ENCODE measurements around the gene PHF21A. TPM values are rescaled to one million over a fixed set of nuclear protein-coding genes. Genes with fewer than 3 reads are reported as not detected.

Gene PHF21A
- polyA plus RNA-seq (ENCODE audit: insufficient read length): 70.0 TPM
- long read RNA-seq, donor 1, full-length matches to known transcripts: 1 of 1 reads
- long read RNA-seq, donor 1, partial matches to known transcripts: 0 of 1 reads
- long read RNA-seq, donor 1, other reads (novel, unspliced or antisense): 0 of 1 reads
- long read RNA-seq, donor 2, partial matches to known transcripts: 0 of 1 reads
- long read RNA-seq, donor 2, other reads (novel, unspliced or antisense): 0 of 1 reads
- long read RNA-seq, donor 3: 0 reads
- long read RNA-seq, donor 4: 0 reads
- long read RNA-seq, donor 5: 0 reads
- long read RNA-seq, donor 6, partial matches to known transcripts: 0 of 1 reads
- long read RNA-seq, donor 6, other reads (novel, unspliced or antisense): 0 of 1 reads
- long read RNA-seq, donor 7, partial matches to known transcripts: 0 of 2 reads
- long read RNA-seq, donor 7, other reads (novel, unspliced or antisense): 0 of 2 reads
- long read RNA-seq, donor 8, partial matches to known transcripts: 0 of 1 reads
- long read RNA-seq, donor 8, other reads (novel, unspliced or antisense): 0 of 1 reads

DNA sequence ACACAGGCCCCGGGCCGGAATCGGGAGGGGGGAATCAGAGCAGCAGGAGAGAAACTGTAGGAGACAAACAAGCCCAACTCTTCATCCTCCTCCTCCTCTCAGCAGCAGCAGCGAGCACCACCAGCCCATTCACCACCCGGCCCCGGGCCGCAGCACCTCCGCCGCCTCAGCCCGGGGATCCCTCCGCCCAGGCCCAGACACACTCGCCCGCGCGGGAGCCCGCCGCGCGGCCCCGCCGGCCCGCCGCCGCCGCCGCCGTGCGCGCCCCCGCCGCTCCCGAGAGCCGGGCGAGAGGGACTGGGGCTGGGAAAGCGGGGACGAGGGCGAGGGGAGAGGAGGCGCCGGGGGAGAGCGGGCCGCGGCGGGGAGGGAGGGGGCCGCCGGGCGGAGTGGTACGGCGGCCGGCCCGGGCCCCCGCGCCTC is at the start of gene PHF21A:
PHF21A (minus strand) TSS at position 154 of the 423 bp plus-strand sequence. CDS start 37,235 bp downstream, outside the sequence.
- peak; percentile 86 for DNase-seq

DNA sequence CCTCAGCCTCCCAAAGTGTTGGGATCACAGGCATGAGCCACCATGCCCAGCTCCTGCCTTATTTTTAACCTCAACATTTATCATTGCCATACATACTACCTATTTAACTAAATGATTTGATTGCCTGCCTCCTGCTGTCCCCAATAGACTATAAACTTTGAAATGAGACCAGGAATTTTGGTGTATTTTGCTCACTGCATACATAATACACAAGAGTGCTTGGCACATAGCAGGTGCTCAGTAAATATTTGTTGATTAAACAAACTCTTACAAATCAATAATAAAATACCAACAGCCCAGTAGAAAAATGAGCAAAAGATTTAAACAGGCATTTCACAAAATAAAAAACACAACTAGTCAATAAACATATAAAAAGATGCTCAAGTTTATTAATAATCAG is 49.5 kb upstream of the PHF21A start:
- no peak for DNase-seq

DNA sequence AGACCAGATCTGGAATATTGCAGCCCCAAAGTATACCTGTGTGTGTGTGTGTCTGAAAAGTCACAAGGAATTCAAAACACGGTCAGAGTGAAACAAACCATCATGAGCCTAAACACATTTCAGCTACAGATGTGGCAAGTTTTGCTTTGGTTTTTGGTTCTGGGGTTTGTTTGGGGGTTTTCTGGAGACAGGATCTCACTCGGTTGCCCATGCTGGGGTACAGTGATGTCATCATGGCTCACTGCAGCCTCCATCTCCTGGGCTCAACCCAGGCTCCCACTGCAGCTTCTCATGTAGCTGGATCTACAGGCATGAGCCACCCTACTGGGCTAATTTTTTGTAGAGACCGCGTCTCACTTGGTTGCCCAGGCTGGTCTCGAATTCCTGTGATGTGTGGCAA is 41.4 kb upstream of the PHF21A start:
- DNase-seq: no peak

DNA sequence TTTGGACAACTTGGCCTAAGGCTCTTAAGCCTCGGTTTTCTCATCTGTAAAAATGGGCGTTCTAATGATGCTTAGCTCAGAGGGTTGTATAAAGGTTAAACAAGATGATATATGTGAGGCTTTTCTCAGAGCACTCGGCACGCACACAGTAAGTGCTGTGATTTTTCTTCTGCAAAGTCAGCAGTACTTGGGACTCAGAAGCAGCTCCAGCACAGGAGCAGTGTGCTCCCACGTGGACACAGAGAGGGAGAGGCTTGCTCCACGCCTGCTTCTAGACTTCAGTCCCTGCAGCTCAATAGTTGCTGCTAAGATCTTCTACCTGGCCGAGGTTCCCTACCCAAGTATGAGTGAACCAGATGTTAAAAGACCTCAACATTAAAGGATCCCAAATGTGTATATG is 39.9 kb upstream of the PHF21A start:
- DNase-seq: no peak

DNA sequence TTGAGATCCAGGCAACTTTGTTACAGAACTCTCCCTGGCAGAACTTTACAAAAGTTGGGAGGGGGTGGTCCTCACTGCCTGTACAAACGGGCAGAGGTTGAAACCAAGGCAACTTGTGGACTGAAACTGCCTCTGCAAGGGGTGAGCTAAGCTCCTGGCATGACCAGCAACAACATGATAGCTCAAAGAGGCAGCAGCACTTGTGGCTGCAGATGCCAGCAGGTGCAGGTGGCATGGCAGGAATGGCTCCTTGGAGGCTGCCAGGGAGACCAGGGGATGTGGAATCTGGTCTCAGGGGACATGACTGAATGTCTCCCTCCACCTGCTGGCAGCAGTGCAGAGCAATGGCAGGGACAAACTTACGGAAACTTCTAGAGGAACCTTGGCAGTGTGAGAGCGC is 38.8 kb upstream of the PHF21A start:
- DNase-seq: no peak

DNA sequence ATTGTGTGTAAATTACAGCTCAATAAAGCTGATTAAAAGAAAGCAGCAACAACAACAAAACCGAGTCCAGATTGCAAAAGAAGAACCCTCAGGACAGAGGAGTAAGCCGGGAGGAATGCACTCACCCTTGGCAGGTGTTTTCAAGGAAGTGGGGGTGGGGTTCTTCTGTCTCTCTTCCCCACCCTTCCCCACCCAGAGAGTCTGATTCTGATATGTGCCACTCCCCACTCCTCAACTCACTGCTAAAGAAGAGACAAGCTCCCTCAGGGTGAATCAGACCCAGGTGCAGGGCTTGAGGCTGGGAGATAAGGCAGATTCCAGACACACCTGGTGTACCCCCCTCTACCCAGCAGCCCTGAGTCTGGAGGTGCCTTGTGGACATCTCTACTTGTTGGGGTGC is 38.4 kb upstream of the PHF21A start:
- DNase-seq: no peak

DNA sequence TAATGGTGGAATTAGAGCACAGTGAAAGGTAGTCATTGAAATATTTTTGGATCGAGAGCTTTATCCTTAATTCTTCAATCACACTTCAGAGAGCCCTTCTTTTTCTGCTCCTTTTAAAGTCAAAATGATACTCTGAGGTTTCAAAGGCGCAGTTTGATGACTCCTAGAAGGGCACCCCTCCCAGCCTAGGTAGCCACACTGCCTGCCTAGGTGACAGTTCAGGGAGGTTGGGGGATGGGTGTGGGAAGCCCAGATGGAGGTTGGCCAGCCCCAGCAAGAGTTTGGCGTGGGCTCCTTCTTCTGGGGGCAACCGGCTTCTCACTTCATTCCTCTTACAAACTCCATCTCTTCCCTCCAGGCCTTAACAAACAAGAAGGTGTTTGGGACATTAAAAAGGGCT is 28.6 kb upstream of the PHF21A start:
- no peak for DNase-seq

DNA sequence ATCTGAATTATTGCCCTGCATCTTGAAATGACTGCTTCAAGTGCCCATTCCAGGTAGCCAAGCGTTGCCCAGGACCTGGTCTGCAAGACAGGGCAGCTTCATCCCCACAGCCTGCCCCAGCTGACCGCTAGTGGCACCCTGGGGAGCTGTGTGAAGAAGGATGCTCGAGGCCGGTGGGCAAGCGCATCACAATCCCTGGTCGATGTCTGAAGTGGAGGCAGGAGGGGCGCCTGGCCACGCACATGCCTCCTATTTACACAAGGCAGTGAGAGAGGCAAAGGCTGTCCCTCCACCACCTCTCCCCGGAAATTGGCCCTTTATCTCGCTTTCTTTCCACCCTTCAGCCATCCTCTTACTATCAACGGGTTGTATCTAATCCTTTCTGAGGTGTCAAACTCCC is 28.1 kb upstream of the PHF21A start:
- DNase-seq: no peak

DNA sequence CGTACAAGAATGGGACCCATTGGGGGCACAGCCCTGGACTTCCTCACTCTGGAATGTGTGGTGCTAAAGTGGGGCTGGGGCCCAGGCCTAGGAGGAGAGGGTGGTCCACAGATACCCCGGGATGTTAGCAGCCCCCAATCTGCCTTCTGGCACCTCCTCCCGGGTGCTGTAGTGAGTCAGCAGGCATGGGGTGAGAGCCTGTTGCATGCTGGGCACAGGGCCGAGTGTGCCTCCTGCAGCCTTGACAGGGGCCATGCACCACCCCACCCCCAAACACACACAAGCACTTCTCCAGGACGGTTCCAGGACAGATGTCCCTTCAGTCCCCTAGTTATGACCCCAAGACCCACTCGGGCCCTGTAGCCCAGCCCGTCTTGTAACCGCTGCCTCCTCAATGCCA is 23.5 kb upstream of the PHF21A start:
- no peak for DNase-seq

DNA sequence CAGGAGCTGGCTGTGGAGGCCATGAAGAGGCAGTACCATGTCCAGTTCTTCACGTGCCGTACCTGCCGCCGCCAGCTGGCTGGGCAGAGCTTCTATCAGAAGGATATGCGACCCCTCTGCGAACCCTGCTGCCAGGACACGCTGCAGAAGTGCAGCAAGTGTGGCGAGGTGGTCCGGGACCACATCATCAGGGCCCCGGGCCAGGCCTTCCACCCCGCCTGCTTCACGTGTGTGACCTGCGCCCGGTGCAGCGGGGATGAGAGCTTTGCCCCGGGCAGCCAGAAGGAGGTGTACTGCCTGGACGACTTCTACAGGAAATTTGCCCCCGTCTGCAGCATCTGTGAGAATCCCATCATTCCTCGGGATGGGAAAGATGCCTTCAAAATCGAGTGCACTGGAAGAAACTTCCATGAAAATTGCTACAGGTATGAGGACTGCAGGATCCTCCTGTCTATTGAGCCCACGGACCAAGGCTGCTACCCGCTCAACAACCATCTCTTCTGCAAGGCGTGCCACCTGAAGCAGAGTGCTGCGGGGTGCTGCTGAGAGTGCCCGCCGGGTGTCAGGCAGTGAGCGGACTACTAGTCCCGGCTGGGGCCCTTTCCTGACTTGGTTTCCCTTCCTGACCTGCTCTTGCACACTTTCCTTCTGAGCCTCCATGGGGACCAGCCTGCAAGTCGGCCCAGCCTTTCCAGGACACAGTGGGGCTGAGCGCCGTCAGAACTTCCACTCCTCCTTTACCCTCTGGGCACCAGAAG is 22.0 kb upstream of the PHF21A start:
- DNase-seq: no peak

DNA sequence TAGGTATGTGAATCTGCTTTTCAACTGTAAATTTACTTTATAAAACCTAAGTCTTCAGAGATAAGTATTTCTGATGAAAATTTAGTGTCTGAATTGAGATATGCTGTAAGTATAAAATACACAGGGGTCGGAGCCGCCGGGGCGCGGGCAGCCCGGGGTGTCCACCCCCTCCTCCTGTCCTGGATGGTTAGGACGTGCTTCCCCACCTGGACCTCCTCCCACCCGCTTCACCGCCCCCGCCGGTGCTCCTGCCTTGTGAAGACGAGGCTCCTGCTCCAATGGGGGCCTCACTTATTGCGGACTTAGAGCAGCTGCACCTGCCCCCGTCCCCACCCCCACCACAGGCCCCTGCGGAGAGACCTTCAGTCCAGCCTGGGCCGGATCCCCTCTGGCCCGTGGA is 21.3 kb upstream of the PHF21A start:
- DNase-seq: no peak

DNA sequence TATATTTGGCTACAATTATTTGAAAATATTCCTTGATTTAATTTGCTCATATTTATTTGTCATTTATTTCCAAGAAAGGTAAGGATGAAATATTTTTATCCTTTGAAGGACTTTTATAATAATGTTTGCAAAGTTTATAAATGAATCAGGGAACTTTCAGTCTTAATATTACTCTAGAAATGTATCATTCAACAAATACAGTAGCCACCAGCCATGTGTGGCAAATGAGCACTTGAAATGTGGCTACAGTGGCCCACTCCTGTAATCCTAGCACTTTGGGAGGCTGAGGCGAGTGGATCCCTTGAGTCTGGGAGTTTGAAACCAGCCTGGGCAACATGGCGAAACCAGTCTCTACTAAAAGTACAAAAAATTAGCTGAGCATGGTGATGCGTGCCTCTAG is 20.3 kb upstream of the PHF21A start:
- no peak for DNase-seq

DNA sequence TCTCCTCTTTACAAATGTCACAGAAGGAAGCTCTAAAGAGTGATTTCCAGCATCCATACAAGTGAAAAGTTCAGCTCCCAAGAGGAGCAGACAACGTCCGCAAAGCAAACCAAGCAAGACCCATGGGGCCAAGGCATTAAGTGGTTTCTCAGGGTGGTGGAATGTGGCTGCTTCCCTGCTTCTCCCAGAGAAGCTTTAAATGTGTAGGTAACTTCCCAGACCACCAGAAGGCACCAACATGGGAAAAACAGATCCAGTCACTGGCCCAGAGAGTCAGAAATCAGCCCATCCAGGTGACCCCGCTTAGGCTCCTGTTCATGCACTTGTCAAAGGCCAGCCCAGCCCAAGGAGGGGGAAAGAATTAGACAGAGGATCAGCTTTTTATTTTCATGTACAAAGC is 13.3 kb upstream of the PHF21A start:
- no peak for DNase-seq

DNA sequence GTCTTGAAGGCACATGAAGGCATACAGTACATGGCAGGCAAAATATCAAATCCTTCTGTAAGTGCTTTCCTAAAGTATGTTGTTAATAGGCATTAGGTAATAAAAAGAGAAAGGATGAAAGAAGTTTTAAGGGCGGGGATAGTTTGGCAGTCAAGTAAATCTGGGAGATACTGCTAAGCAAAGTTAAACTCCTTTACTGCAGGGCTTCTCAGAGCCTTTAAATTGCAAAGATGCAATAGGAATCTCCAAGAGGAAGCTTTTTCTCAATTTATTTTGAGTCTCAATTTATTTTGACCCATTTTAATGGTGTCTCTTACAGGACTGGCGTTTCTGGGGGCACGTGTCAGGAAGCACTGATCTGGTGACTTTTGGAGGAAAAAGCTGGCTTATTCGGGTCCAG is 12.8 kb upstream of the PHF21A start:
- DNase-seq: no peak

DNA sequence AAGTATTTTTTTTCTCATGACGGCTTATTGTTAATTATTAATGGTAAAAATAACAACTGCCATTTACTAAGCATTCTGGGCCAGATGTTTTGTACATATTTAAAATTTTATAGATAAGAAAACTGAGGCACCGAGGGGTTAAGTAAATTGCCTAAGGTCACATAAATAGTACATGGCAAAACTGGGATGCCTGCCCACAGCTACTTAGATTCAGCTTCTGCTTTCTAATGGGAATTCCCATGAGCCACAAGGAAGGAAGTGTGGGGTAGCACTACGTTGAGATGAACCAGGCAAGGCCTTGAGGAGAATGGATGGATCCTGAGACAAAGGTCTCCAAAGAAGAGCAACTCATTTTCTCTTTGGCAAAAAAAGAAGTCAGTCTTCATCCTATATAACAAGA is 11.9 kb upstream of the PHF21A start:
- DNase-seq: no peak

DNA sequence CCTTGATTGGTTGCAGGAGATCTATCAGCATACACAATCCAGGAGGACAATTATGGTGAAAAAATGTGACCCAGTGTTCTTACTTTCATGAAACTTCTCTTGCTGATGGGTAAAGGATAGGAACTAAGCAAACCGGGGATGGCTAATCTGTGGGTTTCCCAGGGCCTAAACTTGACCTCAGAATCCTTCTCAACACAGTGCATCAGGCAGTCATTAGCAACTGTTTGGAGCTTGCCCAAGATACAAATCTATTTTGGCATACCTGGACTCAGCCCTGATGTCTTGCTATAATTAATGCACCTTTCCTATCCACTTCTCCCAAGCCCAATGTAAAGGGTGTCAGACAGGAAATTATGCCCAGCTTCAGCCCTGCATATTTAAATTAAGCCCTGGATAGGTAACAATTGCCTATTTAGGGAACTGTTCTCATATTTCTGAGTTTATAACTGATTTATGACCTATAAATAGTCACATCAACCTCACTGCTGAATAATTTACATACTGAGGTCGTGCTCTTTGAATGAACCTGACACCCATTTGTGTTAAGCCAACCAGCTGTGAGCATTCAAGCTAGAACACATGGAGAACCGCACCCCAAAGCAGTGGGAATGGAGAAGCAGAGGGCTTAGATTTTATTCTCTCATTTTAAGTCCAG is 9.2 kb upstream of the PHF21A start:
- DNase-seq: no peak

DNA sequence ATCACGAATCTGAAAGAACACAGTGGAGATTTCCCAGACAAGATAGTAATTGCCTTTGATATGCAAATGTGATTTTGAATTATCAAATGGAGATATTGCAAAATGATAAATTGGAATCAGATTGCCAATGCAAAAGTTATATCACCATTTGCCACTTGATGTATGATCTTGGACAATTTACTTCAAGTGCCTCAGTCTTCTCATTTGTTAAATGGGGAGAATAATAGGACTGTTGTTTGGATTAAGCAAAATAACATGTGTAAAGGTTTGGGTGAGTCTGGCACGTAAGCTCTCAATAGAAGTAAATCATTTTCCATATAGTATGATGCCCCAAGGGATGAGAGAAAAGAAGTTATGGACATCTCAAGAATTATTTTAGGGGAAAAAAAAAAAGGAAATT is 7.9 kb upstream of the PHF21A start:
- no peak for DNase-seq

DNA sequence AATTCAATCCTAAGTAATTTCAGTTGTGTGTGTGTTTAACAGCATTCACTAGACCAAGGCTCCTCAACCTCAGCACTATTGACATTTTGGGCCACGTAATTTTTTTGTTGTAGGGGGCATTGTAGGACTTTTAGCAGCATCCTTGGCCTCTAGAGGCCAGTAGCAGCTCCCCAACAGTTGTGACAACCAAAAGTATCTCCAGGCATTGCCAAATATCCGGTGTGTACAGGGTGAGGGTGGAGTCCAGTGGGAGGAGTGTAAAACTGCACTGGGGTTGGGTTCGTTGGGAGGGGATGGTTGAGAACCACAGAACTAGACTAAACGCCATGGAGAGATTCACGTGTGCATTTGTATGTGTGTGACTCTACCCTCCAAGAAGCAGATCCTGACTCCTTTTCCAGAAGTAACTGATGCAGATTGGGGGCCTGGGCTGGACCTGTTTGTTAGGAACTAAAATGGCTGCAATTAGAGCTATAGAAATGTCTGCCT is 5.9 kb upstream of the PHF21A start:
- no peak for DNase-seq

DNA sequence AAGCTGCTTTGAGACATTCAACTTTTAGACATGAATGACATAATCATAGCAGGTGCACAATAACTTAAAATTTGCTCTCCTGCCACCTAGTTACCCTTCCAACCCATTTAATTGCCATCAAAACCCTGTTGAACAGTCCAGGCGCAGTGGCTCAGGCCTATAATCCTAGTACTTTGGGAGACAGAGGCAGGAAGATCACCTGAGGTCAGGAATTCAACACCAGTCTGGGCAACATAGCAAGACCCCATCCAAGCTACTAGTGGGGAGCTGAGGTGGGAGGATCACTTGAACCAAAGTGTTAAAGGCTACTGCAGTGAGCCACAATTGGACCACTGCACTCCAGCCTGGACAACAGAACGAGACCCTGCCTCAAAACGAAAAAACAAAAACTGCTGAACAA is 4.0 kb upstream of the PHF21A start:
- DNase-seq: no peak

DNA sequence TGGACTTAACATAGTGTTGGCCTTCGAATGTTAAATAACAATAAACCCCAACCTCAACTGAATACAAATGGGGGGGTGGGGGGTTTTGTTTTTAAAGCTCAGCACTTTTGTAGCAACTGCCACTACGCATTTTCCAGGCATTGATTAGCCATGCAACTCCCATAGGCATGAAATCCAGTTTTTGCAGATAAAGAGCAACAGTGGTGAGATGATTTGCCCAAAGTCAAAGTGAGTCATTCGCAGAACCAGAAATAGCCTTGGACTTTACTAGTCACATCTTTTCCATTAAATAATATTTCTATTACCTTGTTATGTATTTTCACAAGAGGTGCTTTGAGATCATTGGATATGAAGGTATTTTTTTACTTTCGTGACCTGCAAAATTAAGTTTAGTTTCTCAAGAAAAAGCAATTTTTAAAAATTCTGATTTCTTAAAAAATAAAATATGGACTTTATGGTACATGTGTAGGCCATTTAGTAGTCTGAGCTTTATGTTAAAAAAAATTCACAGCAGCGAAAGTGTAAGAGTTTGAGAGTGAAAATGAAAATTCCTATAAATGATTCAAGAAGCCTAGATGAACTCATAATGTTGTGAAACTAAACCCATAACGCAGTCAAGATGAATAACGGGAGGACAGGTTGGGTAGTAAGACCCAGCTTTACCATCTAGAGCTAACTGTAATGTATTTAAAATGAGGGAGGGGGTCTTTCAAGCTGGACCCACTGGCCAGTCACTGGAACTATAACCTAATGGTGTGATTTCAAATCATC is 1.9 kb upstream of the PHF21A start:
- no peak for DNase-seq

DNA sequence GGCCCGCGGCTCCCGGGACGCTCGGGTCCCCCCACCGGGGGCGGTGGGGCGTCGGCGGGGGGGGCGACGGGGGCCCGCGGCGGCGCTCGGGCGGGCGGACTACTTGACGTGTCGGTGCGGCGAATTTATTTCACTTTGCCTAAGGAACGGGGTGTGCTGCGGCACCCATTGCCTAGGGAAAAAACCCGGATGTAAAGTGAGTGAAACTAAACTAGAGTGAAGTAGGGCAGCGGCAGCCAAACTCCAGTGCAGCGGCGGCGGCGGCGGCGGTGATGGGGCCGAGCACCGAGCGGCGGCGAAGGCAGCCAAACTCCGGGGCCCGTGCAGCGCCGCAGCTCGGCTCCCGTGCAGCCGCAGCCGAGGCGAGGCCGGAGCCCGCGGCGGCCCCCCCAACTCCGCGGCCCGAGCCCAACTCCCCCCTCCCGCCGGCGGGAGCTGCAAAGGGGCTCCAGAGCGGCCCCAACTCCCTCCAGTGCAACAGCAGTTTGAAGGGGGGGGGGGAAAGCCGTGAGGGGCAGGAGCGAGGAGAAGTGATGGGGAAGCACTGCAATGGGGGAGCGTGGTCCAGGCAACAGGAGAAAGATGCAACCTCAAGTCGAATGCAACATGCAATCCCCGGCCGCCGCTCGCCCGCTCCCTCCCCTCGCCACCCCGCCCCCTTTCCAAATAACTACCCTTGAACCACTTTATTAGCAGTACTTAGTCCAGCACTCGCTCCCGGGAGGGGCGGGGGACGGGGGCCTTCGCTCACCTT is 647 bp upstream of the PHF21A start:
- DNase-seq: peak; percentile 86
